ENCODE measurements around the gene ANO6.
"Not testable (repeated sequence)": the region's sequence is repeated elsewhere in the genome, so short reads cannot be mapped to it uniquely, and the experiment has no call there.

Gene ANO6

GRCh38 chr12:45242180-45242579 lies 26.3 kb downstream of the ANO6 start:
- no peak for DNase-seq (ENCODE audit: low spot score)

DNA sequence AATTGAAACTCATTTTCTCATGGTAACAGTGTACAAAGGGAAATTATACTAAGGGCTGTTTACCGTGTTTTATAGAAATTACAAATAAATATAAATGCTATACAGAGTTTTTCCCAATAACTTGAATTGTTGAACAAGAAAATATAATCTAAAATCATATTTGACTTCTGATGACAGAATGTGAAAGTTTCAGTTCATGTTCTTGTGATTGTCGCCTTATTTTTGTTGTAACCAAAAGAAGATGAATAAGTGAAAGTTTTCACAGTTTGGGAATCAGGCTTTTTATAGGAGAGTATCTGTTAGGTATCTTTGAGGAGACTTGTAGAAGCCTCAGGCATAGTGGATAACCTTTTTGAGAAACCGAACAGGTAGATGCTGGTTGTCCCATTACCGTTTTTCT lies 28.1 kb downstream of the ANO6 start:
- DNase-seq (ENCODE audit: low spot score): no peak

GRCh38 chr12:45244561-45245343 lies 28.9 kb downstream of the ANO6 start:
- DNase-seq (ENCODE audit: low spot score): no peak

GRCh38 chr12:45246236-45246635 lies 30.3 kb downstream of the ANO6 start:
- DNase-seq (ENCODE audit: low spot score): no peak

GRCh38 chr12:45247589-45247988 lies 31.7 kb downstream of the ANO6 start:
- DNase-seq (ENCODE audit: low spot score): no peak

DNA sequence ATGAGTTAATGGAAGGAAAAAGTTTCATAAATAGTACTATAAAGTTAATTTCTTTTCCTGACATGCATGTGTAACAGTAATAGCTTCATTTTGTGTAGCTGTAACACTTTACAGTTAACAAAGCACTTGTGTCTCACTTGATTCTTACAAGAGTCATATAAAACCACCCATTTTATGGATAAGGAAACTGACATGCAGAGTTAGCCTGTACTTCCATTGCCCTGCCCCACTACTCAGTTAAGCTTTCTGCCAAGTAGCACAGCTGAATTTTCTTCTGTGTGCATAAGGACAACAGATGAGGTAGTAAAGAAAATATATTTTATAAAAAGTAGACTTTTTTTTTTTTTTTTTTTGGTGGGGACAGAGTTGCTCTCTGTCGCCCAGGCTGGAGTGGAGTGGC lies 32.2 kb downstream of the ANO6 start:
- no peak for DNase-seq (ENCODE audit: low spot score)

DNA sequence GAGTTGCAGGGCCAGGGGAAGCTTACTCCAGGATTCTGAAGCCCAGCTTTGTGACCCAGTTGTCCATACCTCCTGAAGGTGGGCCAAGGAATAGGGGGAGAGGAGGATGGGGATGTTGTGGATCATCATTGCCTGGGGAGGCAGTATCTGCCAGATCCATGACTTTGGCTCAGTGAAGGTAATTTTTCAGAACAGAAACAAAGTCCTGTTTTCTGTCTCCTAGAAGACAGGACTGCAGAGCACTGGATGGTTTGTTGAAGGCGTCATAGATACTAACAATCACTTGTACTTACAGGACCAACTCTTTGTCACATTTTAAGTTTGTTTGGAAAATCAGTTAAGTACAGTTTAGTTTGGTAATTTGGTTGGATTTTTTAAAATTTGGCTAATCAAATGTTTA lies 38.4 kb downstream of the ANO6 start:
- DNase-seq (ENCODE audit: low spot score): no peak

- no peak for DNase-seq (ENCODE audit: low spot score)
Observed at GRCh38 chr12:45256721-45257120, 40.8 kb downstream of the ANO6 start.

DNA sequence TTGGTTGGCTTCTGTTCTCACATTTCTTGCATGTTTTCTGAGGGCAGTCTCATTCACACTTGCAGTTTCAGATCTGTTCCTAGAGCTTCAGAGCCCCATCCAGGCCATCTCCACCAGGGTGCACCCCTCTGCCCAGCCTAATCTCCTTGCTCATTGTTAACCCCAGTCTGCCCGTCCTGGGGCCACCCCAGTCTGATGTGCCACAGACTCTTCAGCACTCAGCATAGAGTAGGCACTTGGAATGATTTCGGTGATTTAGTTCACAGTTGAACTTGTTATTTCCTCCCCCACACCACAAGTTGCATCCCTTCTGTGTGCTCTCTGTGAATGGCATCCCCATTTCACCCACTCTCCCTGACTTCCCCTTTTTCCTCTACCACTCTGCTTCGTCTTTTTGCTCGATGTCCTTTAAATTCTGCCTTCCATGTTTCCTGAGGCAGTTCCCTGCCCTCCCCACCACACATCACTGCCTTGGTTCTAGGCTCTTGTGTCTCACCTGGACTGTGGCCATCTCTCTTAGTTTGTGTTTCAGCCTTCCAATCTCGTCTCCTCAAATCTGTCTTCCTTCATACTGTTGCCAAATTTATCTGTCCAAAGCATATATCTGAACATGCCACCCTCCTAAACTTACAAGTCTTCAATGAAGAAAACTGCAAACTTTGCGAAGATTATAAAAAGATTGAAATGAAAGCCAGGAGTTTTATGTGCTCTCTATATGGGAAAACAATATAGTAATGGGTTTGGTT lies 41.5 kb downstream of the ANO6 start:
- no peak for DNase-seq (ENCODE audit: low spot score)

GRCh38 chr12:45259675-45260074 lies 43.8 kb downstream of the ANO6 start:
- no peak for DNase-seq (ENCODE audit: low spot score)

DNA sequence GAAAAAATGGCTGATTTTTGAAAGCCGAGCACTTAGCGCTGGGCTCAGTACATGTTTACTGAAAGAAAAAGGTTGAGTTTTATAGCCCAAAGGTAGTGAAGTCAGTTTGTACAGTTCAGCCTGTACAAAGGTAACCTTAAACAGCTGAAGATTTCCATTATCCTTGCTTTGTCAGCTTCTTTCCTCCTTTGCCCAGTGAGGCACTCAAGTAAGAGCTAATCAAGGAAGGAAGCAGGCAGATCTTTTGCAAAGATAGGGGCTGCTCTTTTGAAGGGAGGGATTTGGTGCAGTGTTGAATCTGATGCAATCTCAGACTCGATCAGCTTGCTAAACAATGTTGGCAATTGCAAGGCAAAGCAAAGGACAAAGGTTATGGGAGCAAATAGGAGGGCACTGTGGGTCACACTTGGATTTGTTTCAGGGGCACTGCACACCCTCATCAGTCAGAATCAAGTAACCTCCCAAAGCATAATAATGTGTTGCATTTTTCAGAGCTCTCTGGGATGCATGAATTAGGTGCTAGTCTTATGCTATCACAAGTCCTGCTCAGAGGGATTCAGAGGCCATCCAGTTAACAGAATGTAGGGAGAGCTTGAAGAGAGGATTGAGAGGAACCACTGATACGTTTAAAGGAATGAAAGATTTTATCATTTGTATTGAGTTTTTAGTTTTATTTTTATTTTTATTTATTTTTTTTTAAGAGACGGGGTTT lies 44.4 kb downstream of the ANO6 start:
- DNase-seq (ENCODE audit: low spot score): no peak

GRCh38 chr12:45260854-45261253 lies 45.0 kb downstream of the ANO6 start:
- DNase-seq (ENCODE audit: low spot score): no peak

- DNase-seq (ENCODE audit: low spot score): not testable (repeated sequence)
Observed at GRCh38 chr12:45262185-45262584, 46.3 kb downstream of the ANO6 start.

DNA sequence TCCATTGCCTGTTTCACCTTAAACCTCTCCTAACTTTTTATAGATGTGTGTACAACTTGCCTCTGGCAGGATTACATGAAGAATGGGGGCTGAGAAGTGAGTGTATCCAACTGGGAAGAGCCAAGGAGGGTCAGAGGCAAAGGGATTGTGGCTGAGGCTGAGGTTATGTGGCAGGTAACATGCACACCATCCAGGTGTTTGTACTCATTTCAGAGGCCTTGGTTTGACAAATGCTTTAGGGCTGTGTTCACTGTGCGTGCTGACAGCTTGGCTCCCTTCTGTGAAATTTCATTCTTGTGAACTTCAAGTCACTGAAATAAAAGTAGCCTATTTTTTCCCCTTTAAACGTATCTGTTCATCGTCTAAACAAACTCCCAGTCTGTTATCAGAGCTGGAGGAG lies 47.7 kb downstream of the ANO6 start:
- DNase-seq (ENCODE audit: low spot score): no peak

DNA sequence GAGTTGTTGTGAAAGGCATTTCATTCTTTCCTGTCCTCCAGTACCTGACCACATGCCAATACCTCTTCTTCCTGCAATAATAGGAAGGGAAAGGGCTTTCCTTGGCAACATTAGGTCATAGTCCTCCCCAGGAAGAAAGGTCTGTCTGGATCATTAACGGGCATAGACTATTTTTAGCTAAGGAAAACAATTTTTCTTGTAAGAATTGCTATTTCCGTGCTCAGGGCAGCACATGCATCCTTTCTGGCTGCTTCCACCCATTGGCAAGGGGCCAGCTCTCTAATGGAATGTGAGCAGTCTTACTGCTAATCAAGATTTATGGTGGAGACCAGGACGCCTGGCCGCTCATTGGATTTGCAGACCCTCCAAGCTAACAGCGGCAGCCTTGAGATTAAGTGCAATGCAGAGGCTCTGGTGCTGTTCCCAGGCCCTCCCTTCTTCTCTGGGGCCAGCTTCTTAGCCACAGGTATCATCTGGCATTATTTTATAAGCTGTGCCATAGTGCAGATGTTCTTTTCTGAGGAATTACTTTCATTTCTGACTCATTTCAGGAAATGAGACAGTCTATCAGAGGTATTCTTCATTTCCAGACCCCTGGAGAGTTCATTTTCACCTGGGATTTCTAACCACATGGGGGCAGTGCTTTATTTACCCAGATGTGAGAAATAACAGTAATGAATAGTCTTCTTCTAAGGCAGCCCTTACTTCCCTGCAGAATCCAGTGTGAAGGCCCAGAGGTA lies 52.9 kb downstream of the ANO6 start:
- DNase-seq (ENCODE audit: low spot score): no peak

DNA sequence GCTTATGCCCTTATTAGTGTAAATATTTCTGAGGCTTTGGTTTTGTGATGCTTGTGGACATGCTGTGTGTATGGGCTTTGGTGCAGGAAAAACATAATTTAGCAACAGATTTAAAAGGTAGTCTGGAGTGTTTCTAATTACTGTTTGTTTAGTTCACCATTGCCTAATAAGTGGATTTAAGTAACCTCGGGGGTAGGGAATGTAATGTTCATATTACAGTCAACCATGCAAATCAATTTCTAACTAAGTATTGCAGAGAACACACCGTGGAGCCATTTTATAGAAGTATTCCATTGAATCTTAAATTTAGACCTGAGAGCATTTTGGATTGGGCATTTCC lies 53.5 kb downstream of the ANO6 start:
- no peak for DNase-seq (ENCODE audit: low spot score)

DNA sequence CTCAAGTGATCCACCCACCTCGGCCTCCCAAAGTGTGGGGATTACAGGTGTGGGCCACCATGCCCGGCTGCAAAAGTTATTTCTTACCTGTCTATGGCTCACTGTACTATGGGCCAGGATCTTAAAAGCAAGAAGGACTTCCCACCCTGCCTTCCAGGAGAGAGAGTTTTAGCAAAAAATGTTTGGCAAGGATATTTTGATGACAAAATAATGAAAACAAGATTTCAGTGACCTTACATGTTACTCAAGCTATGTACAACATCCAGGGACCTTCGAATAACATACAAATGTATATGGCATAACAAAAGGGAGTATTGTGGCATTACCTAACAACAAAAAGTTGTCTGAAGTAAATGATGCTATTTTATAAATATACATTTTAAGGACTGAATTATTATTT lies 55.1 kb downstream of the ANO6 start:
- no peak for DNase-seq (ENCODE audit: low spot score)

DNA sequence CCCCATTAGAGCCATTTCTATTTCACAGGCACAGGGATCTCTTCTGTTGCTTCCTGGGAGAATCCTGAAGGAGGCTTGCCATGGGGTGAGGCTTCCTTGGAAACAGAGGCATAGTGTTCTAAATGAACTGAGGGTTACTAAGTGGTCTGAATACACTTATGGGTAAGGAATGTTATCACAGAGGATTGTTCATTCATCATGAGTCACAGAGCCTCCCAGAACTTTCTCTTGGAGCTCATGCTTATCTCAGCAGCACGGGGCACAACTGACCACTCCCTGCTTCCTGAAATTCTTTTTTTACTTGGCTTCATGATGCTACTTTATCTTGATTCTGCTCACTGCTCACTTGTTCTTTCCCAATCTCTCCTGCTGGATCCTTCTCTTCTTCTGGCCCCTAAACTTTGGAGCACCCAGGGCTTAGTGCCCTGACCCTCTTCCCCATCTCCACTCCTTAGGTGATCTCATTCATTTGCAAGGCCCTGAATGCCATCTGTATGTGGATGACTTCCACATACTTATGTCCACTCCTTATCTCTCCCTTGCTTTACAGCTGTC lies 57.9 kb downstream of the ANO6 start:
- DNase-seq (ENCODE audit: low spot score): no peak

GRCh38 chr12:45276154-45276755 lies 60.4 kb downstream of the ANO6 start:
- DNase-seq (ENCODE audit: low spot score): no peak

DNA sequence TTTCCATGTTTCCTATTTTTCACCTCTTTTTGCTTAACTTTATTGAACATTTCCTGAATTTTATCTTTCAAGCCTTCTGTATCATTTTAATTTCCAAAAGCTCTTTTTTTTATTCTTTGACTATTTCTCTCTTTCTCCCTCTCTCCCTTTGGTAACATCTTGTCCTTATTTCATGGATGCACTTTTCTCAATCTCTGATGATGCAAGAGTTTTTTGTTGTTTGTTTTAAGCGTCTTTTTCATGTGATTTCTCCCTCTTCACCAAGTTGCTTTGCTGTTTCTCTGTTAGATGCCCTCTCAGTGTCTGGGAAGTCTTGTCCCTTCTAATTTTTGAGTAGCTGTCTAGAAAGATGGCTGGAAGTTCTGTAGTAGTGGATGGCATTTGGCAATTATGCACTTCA lies 62.6 kb downstream of the ANO6 start:
- no peak for DNase-seq (ENCODE audit: low spot score)

- no peak for DNase-seq (ENCODE audit: low spot score)
Observed at GRCh38 chr12:45279931-45280830, 64.3 kb downstream of the ANO6 start.

Measured in hematopoietic multipotent progenitor cell treated with erythropoietin and hydrocortisone succinate and interleukin-3 and kit ligand, for 15 days (in vitro differentiated cells).